ENCODE results near the gene SLFN5. TPM values are rescaled to one million over a fixed set of nuclear protein-coding genes. Genes with fewer than 3 reads are reported as not detected.
A peak's percentile ranks its signal among the peaks of the same experiment; 100 is the strongest.

SLFN5 gene
- total RNA-seq, 4 donors from 2014 or later, result 21.2 to 22.4 (median 21.6) TPM

DNA sequence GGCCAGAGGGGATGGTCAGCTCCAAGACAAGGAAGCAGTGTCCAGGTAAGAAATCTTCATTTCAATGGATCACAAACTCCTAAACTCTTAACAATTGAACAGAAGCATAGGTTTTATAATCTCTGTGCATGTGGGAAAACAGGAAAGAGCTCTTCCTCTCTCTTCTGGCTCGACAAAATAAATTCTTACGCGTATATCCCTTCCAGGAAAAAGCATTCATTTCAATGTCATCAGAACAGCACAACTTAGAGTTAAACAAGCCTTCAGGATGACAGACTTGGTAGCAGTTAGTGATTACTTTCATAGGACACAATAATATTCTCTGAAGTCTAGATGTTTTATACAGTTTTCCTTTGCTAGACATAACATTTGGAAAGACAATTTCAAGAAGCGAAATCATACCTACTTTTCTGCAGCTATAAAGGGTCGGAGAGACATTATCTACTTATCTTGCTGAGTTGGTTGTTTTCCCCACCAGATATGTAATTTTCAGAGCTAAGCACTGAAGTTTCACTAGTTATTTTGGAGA lies 29.4 kb upstream of the SLFN5 start:
- peak overlapping the region in 1 of 4 donors; percentile 11 for H3K27ac ChIP-seq
- TF ChIP-seq, protein P1, sequence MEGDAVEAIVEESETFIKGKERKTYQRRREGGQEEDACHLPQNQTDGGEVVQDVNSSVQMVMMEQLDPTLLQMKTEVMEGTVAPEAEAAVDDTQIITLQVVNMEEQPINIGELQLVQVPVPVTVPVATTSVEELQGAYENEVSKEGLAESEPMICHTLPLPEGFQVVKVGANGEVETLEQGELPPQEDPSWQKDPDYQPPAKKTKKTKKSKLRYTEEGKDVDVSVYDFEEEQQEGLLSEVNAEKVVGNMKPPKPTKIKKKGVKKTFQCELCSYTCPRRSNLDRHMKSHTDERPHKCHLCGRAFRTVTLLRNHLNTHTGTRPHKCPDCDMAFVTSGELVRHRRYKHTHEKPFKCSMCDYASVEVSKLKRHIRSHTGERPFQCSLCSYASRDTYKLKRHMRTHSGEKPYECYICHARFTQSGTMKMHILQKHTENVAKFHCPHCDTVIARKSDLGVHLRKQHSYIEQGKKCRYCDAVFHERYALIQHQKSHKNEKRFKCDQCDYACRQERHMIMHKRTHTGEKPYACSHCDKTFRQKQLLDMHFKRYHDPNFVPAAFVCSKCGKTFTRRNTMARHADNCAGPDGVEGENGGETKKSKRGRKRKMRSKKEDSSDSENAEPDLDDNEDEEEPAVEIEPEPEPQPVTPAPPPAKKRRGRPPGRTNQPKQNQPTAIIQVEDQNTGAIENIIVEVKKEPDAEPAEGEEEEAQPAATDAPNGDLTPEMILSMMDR (IDR thresholded peaks at IDR 0.05), result no peak
- no peak for TF ChIP-seq EP300 (IDR thresholded peaks at IDR 0.05)
- TF ChIP-seq POLR2A (IDR thresholded peaks at IDR 0.05), result no peak
- H3K36me3 ChIP-seq, result no peaks in the 10 kb centered on the region
- 82 to 83% methylated on average over 5 of the region's 5 CpGs for WGBS, 2 donors
- no peak for DNase-seq (ENCODE audit: low spot score in 2 of 2)
- H3K4me3 ChIP-seq, result no peak overlapping the region
- no peaks in the 10 kb centered on the region for H3K4me1 ChIP-seq
- H3K27me3 ChIP-seq, result no peaks in the 10 kb centered on the region
- peaks cover 0 to 7% (median 0%) of the 10 kb centered on the region in 4 donors for H3K9me3 ChIP-seq

DNA sequence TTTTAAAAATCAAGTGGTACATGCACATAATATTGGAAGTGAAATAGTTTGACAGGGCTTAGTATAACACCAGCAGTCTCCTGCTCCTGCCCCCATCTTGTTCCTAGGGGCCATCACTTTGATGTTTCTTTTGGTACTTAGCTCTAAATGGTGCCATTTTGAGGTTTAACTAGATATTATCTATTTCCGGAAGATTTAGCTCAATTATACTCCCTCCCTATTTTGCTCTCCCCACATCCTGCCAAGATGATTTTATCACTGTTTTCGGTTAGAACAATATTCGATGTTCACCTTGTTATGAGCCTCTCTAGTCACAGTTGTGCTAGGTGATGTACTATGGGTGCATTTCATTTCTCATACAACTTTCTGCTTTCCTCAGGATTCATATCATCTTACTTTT lies 28.7 kb upstream of the SLFN5 start:
- Histone ChIP-seq H3K36me3 (no peaks in the 10 kb centered on the region), H3K27ac (no peak overlapping the region), H3K27me3 (no peaks in the 10 kb centered on the region), H3K9me3 (peaks cover 0 to 7% (median 0%) of the 10 kb centered on the region in 4 donors), H3K4me3 (no peak overlapping the region), H3K4me1 (no peaks in the 10 kb centered on the region)
- TF ChIP-seq EP300 (IDR thresholded peaks at IDR 0.05), result no peak
- TF ChIP-seq POLR2A (IDR thresholded peaks at IDR 0.05), result no peak
- TF ChIP-seq, protein P1 (IDR thresholded peaks at IDR 0.05), result no peak
- no peak for DNase-seq (ENCODE audit: low spot score in 2 of 2)
- 61 to 72% methylated on average over 3 of the region's 3 CpGs for WGBS, 2 donors

DNA sequence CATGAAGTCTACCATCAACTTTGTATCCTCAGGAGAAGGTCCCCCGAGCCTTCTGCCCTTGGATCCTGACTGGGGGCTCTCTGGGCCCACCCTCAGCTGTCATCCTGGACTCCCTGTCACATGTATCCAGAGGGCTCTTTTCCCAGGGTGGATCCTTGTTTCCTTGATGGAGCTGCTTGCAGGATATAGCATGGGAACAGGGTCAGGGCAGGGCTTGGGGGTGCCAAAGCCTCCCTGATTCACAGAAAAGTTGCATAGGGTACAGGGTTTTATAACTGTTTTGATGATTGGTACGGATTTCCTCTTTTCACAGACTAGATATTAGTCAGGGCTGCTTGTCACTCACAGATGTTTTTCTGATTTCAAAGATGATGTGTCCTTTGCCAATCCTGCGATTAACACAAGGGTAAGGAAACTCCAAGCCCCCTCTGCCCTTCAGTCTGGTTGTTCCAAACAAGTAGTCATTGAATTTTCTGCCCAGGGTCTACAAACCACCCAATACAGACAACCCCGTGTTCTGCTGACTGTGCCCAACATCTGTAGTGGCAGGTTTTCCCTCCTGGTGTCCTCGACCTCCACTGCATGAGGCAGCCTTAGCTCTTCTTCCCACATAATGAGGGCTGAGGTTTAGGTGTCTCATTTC lies 28.1 kb upstream of the SLFN5 start:
- H3K27me3 ChIP-seq, result no peaks in the 10 kb centered on the region
- H3K9me3 ChIP-seq, result peaks cover 0 to 5% (median 0%) of the 10 kb centered on the region in 4 donors
- peak overlapping the region in 1 of 4 donors; percentile 56 for H3K27ac ChIP-seq
- H3K4me3 ChIP-seq, result no peak overlapping the region
- TF ChIP-seq, protein P1 (IDR thresholded peaks at IDR 0.05), result no peak
- TF ChIP-seq POLR2A (IDR thresholded peaks at IDR 0.05) (no peak), EP300 (IDR thresholded peaks at IDR 0.05) (no peak)
- WGBS, 2 donors, result 58 to 66% methylated on average over 5 of the region's 5 CpGs
- no peaks in the 10 kb centered on the region for H3K36me3 ChIP-seq
- H3K4me1 ChIP-seq, result no peaks in the 10 kb centered on the region
- DNase-seq (ENCODE audit: low spot score in 2 of 2), result no peak

DNA sequence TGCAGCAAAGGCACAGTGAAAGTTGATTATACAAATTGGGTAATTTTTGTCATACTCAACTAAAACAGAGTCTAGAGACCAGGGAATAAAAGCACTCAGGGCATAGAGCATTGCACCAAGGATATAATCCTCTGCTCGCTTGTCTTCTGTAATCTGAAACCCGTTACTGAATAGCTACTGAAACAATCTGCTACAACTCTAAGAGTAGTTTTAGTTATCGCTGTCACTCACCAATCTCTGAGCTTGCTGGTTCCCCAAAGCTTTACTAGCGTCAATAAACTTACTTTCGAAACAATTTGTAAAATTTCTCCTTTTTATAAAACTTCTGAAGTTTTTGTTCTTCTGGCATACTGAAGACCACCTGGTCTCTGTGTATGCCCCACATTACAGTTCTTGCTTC lies 25.8 kb upstream of the SLFN5 start:
- no peaks in the 10 kb centered on the region for H3K27me3 ChIP-seq
- H3K36me3 ChIP-seq, result no peaks in the 10 kb centered on the region
- no peaks in the 10 kb centered on the region for H3K9me3 ChIP-seq
- no peak overlapping the region for H3K27ac ChIP-seq
- no peak overlapping the region for H3K4me3 ChIP-seq
- TF ChIP-seq POLR2A (IDR thresholded peaks at IDR 0.05) (no peak), EP300 (IDR thresholded peaks at IDR 0.05) (no peak)
- TF ChIP-seq, protein P1 (IDR thresholded peaks at IDR 0.05), result no peak
- 62 to 67% methylated on average over 5 of the region's 5 CpGs for WGBS, 2 donors
- no peaks in the 10 kb centered on the region for H3K4me1 ChIP-seq
- no peak for DNase-seq (ENCODE audit: low spot score in 2 of 2)

DNA sequence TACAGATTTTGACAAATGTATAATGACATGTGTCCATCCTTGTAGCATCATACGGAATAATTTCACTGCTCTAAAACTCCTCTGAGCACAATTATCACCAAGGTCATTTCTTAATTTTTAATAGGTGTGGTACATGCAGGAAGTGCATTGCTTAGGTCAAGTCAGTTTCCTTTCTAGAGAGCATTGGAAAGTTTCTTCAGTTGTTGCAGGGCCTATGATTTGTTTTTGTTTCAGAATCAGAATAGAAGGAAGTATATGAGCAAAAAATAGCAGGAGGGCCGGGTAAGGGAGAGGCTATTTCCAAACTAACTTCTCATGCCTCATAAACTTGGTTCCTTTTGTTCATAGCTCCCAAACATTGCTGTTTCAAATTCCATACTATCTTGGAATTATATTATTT lies 24.0 kb upstream of the SLFN5 start:
- no peaks in the 10 kb centered on the region for H3K4me1 ChIP-seq
- 46 to 52% methylated on average over 2 of the region's 2 CpGs for WGBS, 2 donors
- H3K4me3 ChIP-seq, result no peak overlapping the region
- TF ChIP-seq, protein P1 (IDR thresholded peaks at IDR 0.05), result no peak
- H3K27ac ChIP-seq, result no peak overlapping the region
- no peaks in the 10 kb centered on the region for H3K36me3 ChIP-seq
- H3K27me3 ChIP-seq, result no peaks in the 10 kb centered on the region
- H3K9me3 ChIP-seq, result peaks cover 0 to 10% (median 0%) of the 10 kb centered on the region in 4 donors
- no peak for DNase-seq (ENCODE audit: low spot score in 2 of 2)
